ENCODE data around the gene BACH2. TPM values are rescaled to one million over a fixed set of nuclear protein-coding genes. Genes with fewer than 3 reads are reported as not detected.
"Not testable (repeated sequence)": the region's sequence is repeated elsewhere in the genome, so short reads cannot be mapped to it uniquely, and the experiment has no call there.

The BACH2 gene
- total RNA-seq, 4 donors from 2014 or later, result 8.5 to 20.0 (median 13.3) TPM

- Histone ChIP-seq H3K27ac (no peak overlapping the region), H3K4me1 (no peaks in the 10 kb centered on the region), H3K4me3 (no peak overlapping the region), H3K36me3 (no peaks in the 10 kb centered on the region), H3K27me3 (no peaks in the 10 kb centered on the region), H3K9me3 (no peaks in the 10 kb centered on the region)
- 64% methylated on average over 3 of the region's 3 CpGs for WGBS
- TF ChIP-seq POLR2AphosphoS5 (IDR thresholded peaks at IDR 0.05) (no peak), EP300 (IDR thresholded peaks at IDR 0.05) (no peak), POLR2A (IDR thresholded peaks at IDR 0.05) (no peak)
- TF ChIP-seq, protein P1, sequence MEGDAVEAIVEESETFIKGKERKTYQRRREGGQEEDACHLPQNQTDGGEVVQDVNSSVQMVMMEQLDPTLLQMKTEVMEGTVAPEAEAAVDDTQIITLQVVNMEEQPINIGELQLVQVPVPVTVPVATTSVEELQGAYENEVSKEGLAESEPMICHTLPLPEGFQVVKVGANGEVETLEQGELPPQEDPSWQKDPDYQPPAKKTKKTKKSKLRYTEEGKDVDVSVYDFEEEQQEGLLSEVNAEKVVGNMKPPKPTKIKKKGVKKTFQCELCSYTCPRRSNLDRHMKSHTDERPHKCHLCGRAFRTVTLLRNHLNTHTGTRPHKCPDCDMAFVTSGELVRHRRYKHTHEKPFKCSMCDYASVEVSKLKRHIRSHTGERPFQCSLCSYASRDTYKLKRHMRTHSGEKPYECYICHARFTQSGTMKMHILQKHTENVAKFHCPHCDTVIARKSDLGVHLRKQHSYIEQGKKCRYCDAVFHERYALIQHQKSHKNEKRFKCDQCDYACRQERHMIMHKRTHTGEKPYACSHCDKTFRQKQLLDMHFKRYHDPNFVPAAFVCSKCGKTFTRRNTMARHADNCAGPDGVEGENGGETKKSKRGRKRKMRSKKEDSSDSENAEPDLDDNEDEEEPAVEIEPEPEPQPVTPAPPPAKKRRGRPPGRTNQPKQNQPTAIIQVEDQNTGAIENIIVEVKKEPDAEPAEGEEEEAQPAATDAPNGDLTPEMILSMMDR (IDR thresholded peaks at IDR 0.05), result no peak
- no peak for DNase-seq (ENCODE audit: low spot score in 2 of 2)
These were observed 261.5 kb downstream of the BACH2 start for GRCh38 chr6:90035047-90035723.

- H3K9me3 ChIP-seq, result no peaks in the 10 kb centered on the region
- no peak for DNase-seq (ENCODE audit: low spot score in 2 of 2)
- no peaks in the 10 kb centered on the region for H3K36me3 ChIP-seq
- H3K27me3 ChIP-seq, result no peaks in the 10 kb centered on the region
- WGBS, result 63% methylated on average over 3 of the region's 3 CpGs
- H3K27ac ChIP-seq, result no peak overlapping the region
- TF ChIP-seq, protein P1 (IDR thresholded peaks at IDR 0.05), result no peak
- TF ChIP-seq EP300 (IDR thresholded peaks at IDR 0.05) (no peak), POLR2AphosphoS5 (IDR thresholded peaks at IDR 0.05) (no peak), POLR2A (IDR thresholded peaks at IDR 0.05) (no peak)
- H3K4me1 ChIP-seq, result no peaks in the 10 kb centered on the region
- no peak overlapping the region for H3K4me3 ChIP-seq
These were observed 262.8 kb downstream of the BACH2 start for GRCh38 chr6:90033746-90034271.

DNA sequence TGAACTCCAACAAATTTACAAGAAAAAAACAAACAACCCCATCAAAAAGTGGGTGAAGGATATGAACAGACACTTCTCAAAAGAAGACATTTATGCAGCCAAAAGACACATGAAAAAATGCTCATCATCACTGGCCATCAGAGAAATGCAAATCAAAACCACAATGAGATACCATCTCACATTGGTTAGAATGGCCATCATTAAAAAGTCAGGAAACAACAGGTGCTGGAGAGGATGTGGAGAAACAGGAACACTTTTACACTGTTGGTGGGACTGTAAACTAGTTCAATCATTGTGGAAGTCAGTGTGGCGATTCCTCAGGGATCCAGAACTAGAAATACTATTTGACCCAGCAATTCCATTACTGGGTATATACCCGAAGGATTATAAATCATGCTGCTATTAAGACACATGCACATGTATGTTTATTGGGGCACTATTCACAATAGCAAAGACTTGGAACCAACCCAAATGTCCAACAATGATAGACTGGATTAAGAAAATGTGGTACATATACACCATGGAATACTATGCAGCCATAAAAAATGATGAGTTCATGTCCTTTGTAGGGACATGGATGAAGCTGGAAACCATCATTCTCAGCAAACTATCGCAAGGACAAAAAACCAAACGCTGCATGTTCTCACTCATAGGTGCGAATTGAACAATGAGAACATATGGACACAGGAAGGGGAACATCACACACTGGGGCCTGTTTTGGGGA is 264.0 kb downstream of the BACH2 start:
- not testable (repeated sequence) for H3K27ac ChIP-seq; H3K9me3 ChIP-seq; H3K4me3 ChIP-seq; H3K4me1 ChIP-seq; DNase-seq (ENCODE audit: low spot score in 2 of 2); H3K27me3 ChIP-seq; H3K36me3 ChIP-seq
- 77% methylated on average over 5 of the region's 5 CpGs for WGBS

DNA sequence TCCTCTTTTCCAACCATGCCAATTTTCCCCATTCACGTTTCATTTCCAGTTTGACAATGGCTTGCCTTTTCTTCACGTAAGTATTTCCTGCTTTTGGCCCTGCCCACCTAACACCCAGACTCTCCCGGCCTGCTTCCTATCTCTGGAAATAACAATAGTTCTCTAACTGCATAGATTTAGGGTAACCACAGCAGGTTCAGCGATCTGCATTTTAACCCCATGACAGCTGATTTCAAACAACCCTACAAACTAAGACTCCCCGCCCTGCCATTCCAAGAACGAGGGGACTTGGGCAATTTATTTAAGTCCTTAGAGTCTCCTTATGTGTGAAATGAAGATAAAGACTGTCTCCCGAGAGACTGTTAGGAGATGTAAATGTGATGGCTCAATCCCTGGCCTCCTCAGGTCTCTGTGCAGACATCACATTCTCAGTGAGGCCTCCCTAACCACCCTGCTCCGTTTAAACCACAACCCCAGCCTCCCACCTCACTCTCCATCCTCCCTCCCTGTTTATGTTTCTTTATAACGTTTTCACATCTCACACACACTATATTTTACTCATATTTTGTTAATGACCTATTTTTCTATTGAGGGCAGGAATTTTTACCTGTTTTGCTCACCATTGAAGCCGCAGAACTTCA is 267.5 kb downstream of the BACH2 start:
- 79% methylated on average over 10 of the region's 10 CpGs for WGBS
- H3K4me1 ChIP-seq, result peaks cover 9% of the 10 kb centered on the region
- no peak overlapping the region for H3K27ac ChIP-seq
- no peaks in the 10 kb centered on the region for H3K36me3 ChIP-seq
- DNase-seq (ENCODE audit: low spot score in 2 of 2), result no peak
- H3K4me3 ChIP-seq, result no peak overlapping the region
- H3K9me3 ChIP-seq, result no peaks in the 10 kb centered on the region
- no peaks in the 10 kb centered on the region for H3K27me3 ChIP-seq
- TF ChIP-seq POLR2A (IDR thresholded peaks at IDR 0.05) (no peak), EP300 (IDR thresholded peaks at IDR 0.05) (no peak), POLR2AphosphoS5 (IDR thresholded peaks at IDR 0.05) (no peak)
- TF ChIP-seq, protein P1 (IDR thresholded peaks at IDR 0.05), result no peak

DNA sequence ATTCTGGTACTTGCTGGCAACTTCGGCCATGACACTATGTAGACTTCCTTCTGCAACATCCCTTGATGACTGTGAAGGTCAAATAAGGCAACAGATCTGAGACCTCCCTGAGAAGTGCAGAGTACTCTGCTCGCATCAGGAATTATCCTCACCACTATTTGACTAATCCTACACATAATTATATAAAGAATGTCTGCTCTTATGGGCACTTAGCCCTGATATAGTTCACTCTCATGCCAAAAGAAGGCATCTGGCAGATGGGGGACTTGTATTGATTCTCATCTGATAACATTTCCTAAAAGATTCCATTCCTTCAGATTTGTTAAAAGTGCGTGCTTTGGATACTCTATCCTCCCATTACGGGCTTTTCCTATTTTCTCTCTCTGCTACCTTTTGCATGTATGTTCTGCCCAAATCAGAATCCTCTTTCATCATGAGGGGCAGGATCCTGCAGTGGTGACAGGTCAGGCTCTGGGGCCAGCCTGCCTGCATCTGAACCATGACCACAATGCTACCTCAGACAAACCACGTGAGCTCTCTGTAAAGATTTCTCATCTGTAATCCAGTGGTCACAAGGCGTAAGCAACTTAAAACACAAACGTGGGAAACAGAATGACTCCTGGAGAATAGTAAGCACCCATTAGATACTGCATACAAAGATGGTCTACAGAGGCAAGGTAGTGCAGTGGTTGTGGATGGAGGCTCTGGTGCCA is 268.4 kb downstream of the BACH2 start:
- no peak for DNase-seq (ENCODE audit: low spot score in 2 of 2)
- Histone ChIP-seq H3K36me3 (no peaks in the 10 kb centered on the region), H3K9me3 (no peaks in the 10 kb centered on the region), H3K4me1 (peaks cover 9% of the 10 kb centered on the region), H3K27ac (no peak overlapping the region), H3K27me3 (no peaks in the 10 kb centered on the region), H3K4me3 (no peak overlapping the region)
- TF ChIP-seq, protein P1 (IDR thresholded peaks at IDR 0.05), result no peak
- TF ChIP-seq POLR2AphosphoS5 (IDR thresholded peaks at IDR 0.05) (no peak), POLR2A (IDR thresholded peaks at IDR 0.05) (no peak), EP300 (IDR thresholded peaks at IDR 0.05) (no peak)
- WGBS, result 86% methylated on average over 7 of the region's 7 CpGs
